ENCODE data around the gene SCYL3.

SCYL3 gene

DNA sequence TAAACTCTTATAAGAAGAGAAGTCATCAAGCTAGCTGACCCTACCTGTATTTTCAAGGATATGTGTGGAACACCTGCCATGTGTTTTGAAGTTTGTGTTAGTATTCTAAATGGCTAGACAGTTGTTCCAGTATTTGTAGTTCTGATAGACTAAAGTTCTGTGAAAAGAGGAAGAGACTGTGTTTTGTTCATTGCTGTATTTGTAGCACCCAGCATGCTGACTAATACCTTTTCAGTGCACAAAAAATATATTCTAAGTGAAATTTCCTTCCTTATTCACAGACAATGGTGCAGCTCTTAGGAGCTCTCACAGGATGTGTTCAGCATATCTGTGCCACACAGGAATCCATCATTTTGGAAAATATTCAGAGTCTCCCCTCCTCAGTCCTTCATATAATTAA, 90.8 kb downstream of the SCYL3 start:
- no peak for TF ChIP-seq SP1 (IDR thresholded peaks at IDR 0.05)
- TF ChIP-seq SUZ12 (IDR thresholded peaks at IDR 0.05) = no peak
- TF ChIP-seq FOXA1 (IDR thresholded peaks at IDR 0.05) = no peak
- no peak for TF ChIP-seq BHLHE40 (IDR thresholded peaks at IDR 0.05; ENCODE audit: borderline replicate concordance)
- TF ChIP-seq HDGF (IDR thresholded peaks at IDR 0.05; ENCODE audit: borderline replicate concordance) = no peak
- no peak for TF ChIP-seq ELF4 (IDR thresholded peaks at IDR 0.05)
- TF ChIP-seq, protein P1, sequence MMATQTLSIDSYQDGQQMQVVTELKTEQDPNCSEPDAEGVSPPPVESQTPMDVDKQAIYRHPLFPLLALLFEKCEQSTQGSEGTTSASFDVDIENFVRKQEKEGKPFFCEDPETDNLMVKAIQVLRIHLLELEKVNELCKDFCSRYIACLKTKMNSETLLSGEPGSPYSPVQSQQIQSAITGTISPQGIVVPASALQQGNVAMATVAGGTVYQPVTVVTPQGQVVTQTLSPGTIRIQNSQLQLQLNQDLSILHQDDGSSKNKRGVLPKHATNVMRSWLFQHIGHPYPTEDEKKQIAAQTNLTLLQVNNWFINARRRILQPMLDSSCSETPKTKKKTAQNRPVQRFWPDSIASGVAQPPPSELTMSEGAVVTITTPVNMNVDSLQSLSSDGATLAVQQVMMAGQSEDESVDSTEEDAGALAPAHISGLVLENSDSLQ (IDR thresholded peaks at IDR 0.05) = no peak
- TF ChIP-seq TARDBP (IDR thresholded peaks at IDR 0.05) = no peak
- no peak for TF ChIP-seq NFRKB (IDR thresholded peaks at IDR 0.05)
- TF ChIP-seq LEF1 (IDR thresholded peaks at IDR 0.05; ENCODE audit: borderline replicate concordance) = no peak
- TF ChIP-seq ZNF384 (IDR thresholded peaks at IDR 0.05) = no peak
- TF ChIP-seq L3MBTL2 (conservative IDR thresholded peaks at IDR 0.05) = no peak
- TF ChIP-seq FOXM1 (IDR thresholded peaks at IDR 0.05; ENCODE audit: borderline replicate concordance) = no peak
- TF ChIP-seq CTBP1 (IDR thresholded peaks at IDR 0.05; ENCODE audit: borderline replicate concordance) = no peak
- CTCF ChIA-PET = no interaction called here
- no peak for DNase-seq (ENCODE audit: extremely low spot score)
- POLR2A ChIA-PET = no interaction called here
